Activated CD8-positive, alpha-beta memory T cell treated with anti-CD3 and anti-CD28 coated beads, Interleukin-2, amount 50 U/mL, for 4 hours (primary cell): ENCODE results near the gene KRT16.
"Not testable (repeated sequence)": the region's sequence is repeated elsewhere in the genome, so short reads cannot be mapped to it uniquely, and the experiment has no call there.

Experiments
- DNase-seq: peaks from one replicate; pipeline ENCODE4 v3.0.0-alpha.2; 2020

Gene KRT16

DNA sequence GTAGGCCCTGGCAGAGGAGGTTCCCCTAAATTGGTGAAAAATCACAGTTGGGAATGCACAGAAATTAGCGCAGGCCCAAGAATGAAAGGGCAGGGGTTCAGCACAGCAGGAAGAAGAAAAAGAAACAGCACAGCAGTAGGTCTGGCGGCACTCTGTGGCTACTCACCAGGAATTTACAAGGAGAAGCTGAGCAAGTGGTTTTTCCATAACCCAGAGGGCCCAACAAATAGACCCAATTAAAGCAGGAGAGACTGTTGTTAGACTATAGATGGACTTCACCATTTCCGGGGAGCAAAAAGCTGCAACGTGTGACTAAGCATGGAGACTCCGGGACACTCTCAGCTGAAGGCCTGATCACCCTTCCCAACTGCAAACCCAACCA, 14.3 kb upstream of the KRT16 start:
- not testable (repeated sequence) for DNase-seq

DNA sequence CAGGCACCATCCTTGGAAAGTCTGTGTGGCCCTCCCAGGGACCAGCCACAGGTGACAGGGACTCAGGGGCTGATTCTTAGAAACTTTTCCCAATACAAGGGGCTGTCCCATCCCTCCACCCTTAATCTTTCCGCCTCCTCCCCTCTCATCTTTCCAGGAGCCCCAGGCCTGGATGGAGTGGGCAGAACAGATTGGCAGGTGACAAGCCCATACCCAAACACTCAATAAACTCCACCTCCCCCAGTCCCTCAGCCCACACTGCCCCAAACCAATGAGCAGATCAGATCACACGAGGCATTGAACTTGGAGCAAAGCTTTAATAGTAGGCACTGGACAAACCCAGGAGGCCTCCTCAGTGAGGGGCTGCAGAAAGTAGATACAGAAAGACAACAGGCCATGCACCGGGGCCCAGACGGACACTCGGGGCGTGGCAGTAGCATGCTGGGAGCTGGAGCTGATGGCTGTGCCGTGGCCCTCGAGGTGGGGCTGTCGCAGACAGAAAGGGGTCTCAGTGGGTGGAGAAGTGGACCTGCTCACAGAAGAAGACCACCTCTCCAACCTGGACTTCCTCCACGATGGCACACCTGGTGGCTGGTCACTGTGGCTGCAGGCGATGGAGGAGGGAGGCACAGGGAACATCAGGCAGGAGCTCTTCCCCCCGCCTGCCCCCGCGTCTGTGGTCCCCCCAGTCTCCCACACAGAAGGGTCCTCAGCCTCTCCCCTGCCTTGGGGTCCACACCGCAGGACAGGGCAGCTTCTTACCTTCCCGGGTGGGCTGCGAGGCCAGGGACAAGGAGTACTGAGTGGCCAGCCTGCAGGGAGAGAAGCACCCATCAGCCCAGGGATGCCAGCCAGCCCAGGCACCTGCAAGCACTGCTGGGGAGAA, 13.7 kb upstream of the KRT16 start:
- DNase-seq: not testable (repeated sequence)

DNA sequence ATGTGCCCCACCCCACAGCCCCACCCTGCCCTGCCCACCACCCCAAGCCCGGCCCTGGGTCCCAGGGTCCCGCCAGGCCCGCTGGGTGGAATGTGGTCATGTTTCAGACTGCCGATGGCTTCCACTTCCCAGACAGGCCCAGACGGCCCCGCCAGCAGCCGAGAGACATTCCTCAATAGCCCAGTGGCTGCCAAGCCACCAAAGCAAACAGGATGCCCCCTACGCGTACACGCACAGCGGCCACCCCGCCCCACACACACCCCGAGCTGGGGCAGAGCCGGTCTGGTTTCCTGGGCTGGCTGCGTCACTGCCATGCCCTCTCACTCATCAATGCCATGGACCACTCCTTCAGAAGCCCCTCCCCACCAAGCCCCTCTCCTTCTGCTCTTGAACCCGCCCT, 13.0 kb upstream of the KRT16 start:
- no peak for DNase-seq

DNA sequence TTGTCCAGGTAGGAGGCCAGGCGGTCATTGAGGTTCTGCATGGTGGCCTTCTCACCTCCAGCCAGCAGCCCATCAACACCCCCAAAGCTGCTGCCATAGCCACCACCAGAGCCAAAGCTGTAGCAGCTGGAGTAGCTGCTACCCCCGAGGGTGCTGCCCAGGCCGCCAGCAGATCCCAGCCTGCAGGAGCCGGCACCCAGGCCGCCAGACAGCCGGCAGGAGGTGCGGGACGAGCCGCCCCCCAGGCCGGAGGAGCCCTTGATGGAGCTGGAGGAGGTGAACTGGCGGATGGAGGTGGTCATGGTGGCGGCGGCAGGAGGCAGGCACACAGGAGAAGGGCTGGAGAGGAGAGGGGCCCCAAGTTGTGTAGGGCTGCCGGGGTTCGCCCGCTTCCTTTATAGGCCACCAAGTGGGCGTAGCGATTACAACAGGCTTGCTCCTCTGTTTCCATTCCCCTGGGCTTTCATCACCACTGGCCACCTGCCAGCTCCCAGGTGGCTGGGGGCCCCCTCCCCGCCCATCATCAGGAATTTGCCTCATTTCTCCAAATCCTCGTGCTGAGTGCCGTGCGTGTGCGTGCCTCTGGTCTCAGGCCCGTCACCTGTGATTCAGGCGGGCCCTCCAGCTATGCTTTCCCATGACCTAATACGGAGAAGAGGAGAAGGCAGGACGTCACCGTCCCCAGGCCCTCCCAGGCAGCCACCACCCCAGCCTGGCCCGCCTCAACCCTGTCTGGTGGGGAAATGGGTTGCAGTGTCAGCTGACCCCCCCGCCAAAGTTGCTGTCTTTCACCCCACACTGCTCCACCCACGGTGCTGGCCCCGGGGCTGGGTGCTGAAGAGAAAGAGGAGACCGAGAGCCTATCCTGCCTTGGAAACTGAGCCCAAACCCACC, 11.9 kb upstream of the KRT16 start, which contains the start of gene KRT17:
Gene KRT17 (minus strand): TSS at position 368 of the 894 bp plus-strand sequence. CDS start 66 bp downstream, at position 302.
- no peak for DNase-seq

DNA sequence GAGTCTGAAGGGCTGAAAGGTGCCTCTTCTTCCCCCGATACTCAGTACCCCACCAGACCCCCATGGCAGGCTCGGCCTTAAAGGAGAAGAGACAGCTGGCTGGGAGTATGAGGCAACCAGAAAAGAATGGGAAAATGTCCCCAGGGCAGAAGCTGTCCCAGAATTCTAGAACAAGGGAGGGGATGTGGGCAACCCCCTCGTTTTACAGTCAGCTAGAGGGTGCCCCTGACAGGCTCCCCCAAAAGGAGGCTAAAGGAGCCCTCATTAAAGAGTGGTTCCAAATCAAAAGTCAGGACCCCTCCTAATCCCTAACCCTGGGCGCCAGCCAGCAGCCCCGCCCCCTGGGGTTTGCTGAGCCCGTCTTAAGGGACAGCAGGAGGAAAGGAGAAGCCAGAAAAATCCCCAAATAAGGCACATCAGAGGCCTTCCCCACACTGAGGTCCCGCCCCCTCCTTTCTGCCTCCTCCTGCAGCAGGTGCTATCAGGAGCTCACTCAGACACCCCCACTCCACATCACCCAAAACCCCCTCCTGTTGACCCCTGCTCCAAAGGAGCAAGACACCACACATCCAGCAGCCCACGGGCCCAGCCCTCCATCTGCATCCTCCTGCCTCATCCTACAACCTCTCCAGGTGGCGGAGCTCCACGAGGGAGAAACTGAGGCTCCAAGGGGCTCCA, 10.8 kb upstream of the KRT16 start:
- not testable (repeated sequence) for DNase-seq

DNA sequence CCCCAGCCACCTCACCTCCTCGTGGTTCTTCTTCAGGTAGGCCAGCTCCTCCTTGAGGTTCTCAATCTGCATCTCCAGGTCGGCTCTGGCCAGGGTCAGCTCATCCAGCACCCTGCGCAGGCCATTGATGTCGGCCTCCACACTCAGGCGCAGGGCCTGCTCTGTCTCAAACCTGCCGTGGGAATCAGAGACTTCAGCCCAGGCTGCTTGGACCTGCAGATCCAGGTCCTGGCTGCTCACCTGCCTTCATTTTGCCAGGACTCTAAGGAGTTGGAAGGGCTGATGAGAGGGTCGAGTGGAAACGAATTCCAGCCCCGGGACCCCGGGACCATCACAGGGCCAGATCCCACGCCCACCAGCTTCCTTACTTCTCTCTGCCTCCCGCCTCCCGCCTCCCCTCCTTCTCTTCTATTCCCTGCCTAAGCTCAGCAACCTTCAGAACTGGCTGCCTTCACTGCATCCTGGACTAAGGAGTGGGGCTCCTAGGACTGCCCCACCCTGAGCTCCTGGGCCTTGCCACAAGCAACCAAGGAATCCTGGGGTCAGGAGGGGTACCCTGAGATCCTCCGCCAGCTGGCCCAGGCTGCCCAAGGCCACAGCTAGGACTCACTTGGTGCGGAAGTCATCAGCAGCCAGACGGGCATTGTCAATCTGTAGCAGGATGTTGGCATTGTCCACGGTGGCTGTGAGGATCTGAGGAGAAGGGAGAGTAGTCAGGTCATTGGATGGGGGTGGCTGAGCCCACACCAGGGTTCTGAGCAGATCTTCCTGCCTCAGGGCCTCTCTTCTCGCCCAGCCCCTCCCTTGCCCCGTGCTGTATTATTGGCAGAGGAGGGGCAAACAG, 10.0 kb upstream of the KRT16 start:
- not testable (repeated sequence) for DNase-seq

DNA sequence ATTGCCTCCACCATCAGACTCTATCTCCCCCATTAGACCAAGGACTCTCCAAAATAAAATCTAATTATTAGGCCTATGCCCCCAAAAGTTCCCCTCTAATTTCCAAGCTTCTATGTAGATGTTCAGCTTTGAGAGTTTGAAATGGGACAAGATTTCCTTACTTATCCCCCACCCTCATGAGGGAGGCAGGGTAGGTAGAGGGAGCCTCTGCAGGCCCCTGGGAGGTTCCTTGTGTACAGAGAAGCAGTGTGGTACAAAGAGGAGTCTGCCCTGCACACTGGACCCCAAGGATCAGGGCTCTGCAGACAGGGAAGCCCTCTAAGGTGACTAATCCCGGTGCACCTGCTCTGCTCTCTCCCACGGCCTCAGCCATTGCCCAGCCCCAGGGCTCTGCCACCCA, 9.3 kb upstream of the KRT16 start:
- no peak for DNase-seq

DNA sequence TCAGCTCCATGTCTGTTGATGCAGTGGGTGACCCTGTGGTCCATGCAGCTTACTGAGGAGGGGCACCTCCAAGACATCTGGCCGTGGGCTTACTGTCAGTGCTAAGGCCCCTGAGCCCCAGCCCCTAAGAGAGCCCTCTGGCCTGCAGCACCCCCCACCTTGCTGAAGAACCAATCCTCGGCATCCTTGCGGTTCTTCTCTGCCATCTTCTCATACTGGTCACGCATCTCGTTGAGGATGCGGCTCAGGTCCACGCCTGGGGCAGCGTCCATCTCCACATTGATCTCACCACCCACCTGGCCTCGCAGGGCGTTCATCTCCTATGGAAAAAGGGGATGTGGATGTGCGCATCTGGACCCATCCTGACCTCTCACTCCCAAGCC, 8.9 kb upstream of the KRT16 start:
- DNase-seq: not testable (repeated sequence)

DNA sequence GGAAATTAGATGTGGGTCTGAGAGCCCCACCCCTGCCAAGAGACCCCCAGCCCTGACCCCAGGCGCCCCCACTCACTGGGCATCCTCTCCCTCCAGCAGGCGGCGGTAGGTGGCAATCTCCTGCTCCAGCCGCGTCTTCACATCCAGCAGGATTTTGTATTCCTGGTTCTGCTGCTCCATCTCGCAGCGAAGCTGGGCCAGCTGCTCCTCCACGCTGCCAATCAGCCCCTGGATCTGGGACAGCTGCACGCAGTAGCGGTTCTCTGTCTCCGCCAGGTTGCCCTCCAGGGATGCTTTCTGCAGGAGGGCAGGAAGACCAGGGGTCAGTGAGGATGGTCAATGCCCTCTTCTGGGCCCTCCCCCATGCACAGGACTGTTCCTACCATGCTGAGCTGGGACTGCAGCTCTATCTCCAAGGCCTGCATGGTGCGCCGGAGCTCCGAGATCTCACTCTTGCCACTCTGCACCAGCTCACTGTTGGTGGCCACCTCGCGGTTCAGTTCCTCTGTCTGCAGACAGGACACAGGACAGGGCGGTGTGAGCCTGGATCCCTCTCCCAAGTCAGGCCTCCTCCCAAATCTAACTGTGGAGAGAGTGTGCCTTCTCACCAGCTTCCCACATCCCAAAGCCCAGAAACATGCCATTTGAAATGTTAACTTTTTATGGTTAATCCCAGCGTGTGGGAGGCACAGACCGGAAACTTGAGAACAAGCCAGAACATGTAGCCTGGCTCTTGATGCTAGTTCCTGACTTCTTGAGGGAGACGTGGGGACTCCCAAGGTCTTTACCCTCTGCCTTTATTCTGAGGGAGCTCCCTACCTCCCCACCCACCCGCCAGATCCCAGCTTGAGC, 8.2 kb upstream of the KRT16 start:
- DNase-seq: no peak

DNA sequence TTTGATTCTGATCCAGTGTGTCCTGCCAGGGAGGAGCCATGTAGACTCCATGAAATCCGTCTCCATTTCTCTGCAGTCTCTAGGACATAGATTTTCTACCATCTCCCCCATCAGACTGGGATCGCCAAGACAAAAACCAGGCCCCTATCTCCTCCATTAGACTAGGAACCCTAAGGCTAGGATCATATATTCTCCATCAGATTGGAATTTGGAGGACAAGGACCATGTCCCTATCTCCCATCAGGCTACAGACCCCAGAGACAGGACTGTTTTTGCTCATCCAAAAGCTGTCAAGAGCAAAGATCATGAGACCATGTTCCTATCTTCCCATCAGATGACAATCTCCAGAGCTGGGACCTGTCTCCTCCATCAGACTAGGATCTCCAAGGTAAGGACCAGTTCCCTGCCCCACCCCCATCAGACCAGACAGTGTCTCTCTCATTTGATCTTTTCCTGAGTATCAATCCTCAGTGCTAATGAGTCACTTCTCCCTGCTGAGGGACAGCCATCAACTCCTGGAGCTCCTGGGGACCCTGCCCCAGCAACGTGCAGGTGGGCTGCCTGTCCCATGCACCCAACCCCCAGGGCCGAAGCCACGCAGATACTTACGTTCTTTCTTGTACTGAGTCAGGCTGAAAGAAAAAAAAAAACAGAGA, 7.5 kb upstream of the KRT16 start:
- DNase-seq: not testable (repeated sequence)

DNA sequence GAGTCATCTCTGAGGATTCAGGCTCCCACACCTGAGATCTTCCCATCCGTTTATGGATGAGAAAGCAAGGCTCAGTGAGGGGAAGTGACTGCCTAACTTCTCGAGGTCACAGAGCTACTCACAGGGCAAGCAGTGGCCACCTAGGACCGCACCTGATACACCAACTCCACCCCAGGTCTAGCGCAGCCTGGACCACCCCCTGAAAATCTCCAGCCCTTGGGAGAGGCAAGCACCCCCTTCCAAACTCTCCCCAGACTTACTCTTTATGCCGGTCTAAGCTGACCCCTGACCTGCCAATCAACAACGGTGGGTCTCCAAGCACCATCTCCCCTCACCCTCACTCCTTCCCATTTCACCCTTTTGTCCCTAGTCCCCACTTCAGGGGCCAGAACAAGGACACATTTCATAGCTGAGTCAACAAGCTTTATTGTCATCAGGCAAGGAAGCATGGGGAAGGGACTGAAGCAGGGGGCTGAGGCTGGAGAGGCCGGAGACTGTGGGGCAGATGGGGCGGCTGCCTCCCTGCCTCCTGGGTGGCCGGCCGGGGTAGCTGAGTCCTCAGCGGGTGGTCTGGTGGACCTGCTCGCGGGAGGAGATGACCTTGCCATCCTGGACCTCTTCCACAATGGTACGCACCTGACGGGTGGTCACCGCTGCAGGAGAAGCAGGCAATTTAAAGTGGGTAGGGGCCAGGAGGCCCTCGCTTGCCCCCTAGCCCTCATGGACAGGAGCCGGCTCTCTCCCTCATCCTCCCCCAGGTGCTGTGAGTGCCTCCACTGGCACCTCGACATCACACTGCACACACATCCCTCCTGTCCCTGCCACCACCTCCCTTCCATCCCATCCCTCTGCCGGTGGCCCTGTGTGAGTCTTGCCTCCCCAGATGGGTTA, 6.7 kb upstream of the KRT16 start:
- no peak for DNase-seq

DNA sequence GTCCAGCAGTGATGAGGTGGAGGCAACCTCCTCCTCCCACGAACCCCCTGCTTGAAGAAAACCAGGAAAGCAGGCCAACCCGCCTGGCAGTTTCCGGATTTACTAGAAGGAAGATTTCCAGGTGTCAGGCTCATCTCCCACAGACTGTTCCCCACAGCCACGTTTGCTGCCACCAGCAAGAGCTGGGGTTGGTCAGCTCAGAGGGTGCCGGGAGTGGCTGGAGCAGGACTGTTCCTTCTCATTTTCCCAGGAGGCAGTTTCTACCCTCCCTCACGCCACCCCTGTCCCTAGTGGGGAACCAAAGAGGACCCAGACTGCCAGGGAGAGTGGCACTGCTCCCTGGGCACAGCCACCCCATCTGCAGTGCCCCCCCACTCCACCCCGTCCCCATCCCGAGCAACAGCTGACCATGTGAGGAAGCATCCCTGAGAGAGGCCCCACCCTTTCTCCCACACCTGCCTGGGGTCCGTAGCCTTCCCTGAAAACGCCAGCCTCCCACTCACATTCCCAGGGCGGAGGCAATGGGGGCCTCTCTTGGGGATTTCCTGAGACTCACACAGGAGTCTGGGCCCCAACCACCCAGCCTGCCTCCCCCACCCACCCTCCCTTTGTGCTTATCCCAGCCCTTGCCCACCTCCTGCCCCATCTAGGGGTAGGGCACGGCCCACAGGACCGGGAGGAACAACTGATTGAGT, 5.9 kb upstream of the KRT16 start:
- no peak for DNase-seq

DNA sequence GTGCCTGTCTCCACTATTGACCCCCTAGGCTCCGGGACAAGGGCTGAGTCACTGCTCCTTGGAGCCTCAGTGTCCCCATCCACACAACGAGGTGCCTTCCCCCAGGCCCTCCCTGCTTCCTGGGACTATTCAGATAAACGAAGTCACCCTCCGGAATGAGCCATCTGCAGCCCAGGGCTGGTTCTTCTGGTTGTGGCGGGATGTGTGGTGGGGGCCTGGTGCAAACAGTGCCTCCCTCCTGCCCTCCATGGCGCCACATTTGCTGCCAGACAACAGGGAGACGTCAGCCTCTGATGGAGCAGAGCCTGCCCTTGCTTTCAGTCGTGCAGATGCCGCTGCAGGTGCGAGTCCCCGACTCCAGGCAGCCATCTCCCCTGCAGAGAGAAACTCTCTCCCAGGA, 5.1 kb upstream of the KRT16 start:
- DNase-seq: no peak

DNA sequence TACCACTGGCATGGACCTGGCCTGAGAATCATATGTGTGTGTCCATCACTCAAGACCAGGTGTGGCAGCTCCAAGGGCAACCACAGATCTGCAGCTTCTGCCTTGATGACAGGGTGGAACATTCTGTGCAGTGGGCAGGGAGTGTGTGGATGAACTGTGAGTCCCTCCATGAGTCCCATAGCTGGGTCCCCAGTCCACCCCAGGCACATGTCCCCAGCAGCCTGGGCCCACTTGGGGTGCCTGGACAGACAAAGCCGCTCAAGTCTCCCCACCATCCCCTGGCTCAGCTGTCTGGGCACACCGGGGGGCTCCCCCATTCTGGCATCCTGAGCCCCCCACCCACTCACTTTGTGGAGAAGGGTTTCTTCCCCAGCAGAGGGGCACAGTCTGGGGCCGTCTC, 4.6 kb upstream of the KRT16 start:
- DNase-seq: no peak

DNA sequence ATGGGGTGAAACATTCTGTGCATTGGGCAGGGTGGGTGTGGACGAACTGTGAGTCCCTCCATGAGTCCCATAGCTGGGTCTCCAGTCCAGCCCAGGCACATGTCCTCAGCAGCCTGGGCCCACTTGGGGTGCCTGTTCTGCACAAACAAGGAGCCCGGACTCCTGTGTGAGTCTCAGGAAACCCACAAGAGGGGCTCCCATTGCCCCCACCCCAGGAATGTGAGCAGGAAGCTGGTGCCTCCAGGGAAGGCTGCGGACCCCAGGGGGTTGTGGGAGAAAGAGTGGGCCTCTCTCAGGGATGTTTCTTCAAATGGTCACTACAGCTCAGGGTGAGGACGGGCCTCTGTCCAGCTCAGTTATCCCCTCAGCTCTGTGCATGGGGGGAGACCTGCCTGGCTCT, 3.9 kb upstream of the KRT16 start:
- DNase-seq: not testable (repeated sequence)

DNA sequence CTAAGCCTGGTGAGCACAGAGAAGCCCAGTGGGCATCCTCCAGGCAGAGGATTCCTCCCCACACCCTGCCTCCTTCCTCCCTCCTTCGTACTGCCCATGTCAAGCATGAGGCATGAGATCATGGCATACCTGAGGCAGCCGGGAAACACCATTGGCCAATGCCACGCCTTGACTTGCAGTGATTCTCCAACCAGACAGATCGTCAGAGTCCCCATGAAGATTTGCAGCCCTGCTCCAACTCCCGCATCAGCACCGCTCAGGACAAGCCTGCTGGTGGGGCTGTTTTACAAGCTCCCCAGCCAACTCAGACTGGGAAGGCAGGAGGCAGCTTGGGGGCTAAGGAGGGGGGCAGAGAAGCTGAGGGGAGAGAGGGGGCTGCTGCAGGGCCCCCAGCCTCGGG, 2.9 kb upstream of the KRT16 start:
- no peak for DNase-seq

DNA sequence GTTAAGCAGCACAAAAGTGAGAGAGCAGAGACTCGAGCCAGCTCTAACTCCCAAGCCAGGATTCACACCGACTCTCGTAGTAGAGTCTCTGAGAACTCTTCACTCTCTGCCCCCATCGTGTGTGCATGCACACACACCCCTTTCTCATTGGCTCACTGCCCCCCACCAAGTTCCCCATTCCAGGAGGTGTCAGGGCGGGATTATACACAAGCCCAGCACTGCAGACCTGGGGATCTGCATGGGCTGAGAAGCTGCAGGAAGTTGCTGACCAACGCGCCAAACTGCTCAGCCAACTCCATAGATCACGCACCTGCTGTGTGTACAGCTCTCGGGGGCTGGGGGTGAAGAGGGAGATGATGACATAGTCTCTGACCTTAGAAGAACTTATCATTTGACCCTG, 2.2 kb upstream of the KRT16 start:
- DNase-seq: not testable (repeated sequence)

DNA sequence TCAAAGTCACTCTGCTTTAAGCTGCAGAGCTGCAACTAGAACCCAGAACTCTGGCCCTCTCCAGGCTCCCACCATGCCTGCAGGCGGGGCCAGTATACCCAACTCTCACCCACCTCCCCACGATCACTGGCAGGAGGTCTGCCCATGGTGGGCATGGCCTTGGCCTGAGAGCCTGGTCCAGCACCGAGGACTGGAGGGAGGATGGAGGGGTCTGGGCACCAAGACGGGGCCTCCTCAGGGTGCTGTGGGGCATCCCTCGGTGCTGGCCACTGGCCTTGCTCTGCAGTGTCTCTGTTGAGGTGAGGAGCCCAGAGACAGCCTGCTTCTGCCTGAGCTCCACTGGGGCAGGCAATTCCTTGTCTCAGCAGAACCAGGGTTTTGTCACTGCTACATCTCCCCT, 1.5 kb upstream of the KRT16 start:
- DNase-seq: peak; percentile 8
